Body of pancreas (tissue), 4 donors: ENCODE results near the gene ZDHHC3. TPM values are rescaled to one million over a fixed set of nuclear protein-coding genes. Genes with fewer than 3 reads are reported as not detected.
A peak's percentile ranks its signal among the peaks of the same experiment; 100 is the strongest.

Experiments
- ATAC-seq: fragments of 150-250 bp; one replicate; pipeline ENCODE4 v1.9.1; 2016
- DNase-seq, 4 donors: peaks; one replicate each; pipeline ENCODE4 v3.0.0-alpha.2; 2019
- H3K27ac ChIP-seq, 4 donors: fragments of 200-600 bp; sonication (generic); 1 replicate in 3 of 4; 2 replicates in 1 of 4; pipeline versions ENCODE4 v1.5.1 to v1.6.1; 2016 to 2019; ENCODE audit warnings: mild to moderate bottlenecking in 1 of 4, mixed read lengths in 1 of 4, moderate library complexity in 1 of 4
- H3K27me3 ChIP-seq, 2 donors: fragments of 200-600 bp; sonication (generic); one replicate each; pipeline ENCODE4 v1.6.0; 2016; ENCODE audit warnings: mild to moderate bottlenecking in 1 of 2
- H3K36me3 ChIP-seq, 2 donors: fragments of 200-600 bp; sonication (generic); replicated peaks in 1 of 2; 2 replicates each; pipeline ENCODE4 v1.5.1; 2016; ENCODE audit warnings: low read depth in 2 of 2; ENCODE audit not compliant: insufficient read depth in 1 of 2
- H3K4me1 ChIP-seq: fragments of 200-600 bp; sonication (generic); one replicate; pipeline ENCODE4 v1.6.0; 2016
- H3K4me3 ChIP-seq, 2 donors: fragments of 200-600 bp; sonication (generic); 1 replicate in 1 of 2; 2 replicates in 1 of 2; pipeline ENCODE4 v1.5.1; 2016 to 2019
- H3K9me3 ChIP-seq, 3 donors: fragments of 200-600 bp; sonication (generic); 1 replicate in 2 of 3; 2 replicates in 1 of 3; pipeline ENCODE4 v1.5.1; 2016
- CTCF ChIP-seq, 7 experiments: fragments of 450-650 bp in 4 of 7; fragments of 200-600 bp in 3 of 7; sonication (generic) in 3 of 7; IDR thresholded peaks; one replicate each; pipeline ENCODE4 v1.5.1; 2016 to 2019; ENCODE audit warnings: antibody characterized with exemption in 7 of 7
- POLR2A ChIP-seq, 3 donors: fragments of 450-650 bp; IDR thresholded peaks; one replicate each; pipeline ENCODE4 v1.6.1; 2016; ENCODE audit warnings: antibody characterized with exemption in 3 of 3, mild to moderate bottlenecking in 2 of 3
- WGBS, 2 donors: methylation state at CpG; one replicate each; pipeline ENCODE4 v1.1.5; 2017; 5-methylcytosine and 5-hydroxymethylcytosine counted together
- intact Hi-C: fragments of 100-400 bp; cut with DNase I; formaldehyde crosslinking; loops from one replicate; pipeline ENCODE4 v1.15.1; 2023
- total RNA-seq, 2 donors: library from RNA; depleted of rRNA; stranded (reverse); fragments of >200 nt; gene quantifications; one replicate each; pipeline ENCODE4 v1.1.0, GENCODE V29; 2016

ZDHHC3 gene
- total RNA-seq, 2 donors from 2014 or later: 32.2 to 32.3 TPM

GRCh38 chr3:44915702-44916438 lies 60.1 kb downstream of the ZDHHC3 start:
- 53 to 61% methylated on average over 8 of the region's 8 CpGs for WGBS, 2 donors
- TF ChIP-seq CTCF (IDR thresholded peaks at IDR 0.05) (no peak), POLR2A (IDR thresholded peaks at IDR 0.05) (no peak)
- ATAC-seq (no peak), DNase-seq (no peak)
- intact Hi-C loops: loop anchor here (5.0 kb wide), 1 partner anchor 384 kb away; no protein-coding TSS in a partner anchor
- Histone ChIP-seq H3K9me3 (no peaks in the 10 kb centered on the region), H3K27ac (no peak overlapping the region), H3K36me3 (no peaks in the 10 kb centered on the region), H3K27me3 (no peaks in the 10 kb centered on the region), H3K4me1 (no peaks in the 10 kb centered on the region), H3K4me3 (no peak overlapping the region)

GRCh38 chr3:44914936-44915335 lies 61.0 kb downstream of the ZDHHC3 start:
- Histone ChIP-seq H3K27me3 (no peaks in the 10 kb centered on the region), H3K36me3 (no peaks in the 10 kb centered on the region), H3K4me1 (no peaks in the 10 kb centered on the region), H3K4me3 (no peak overlapping the region), H3K9me3 (no peaks in the 10 kb centered on the region), H3K27ac (no peak overlapping the region)
- no peak for ATAC-seq
- DNase-seq: no peak
- 68% methylated on average over 4 of the region's 4 CpGs for WGBS, 2 donors
- intact Hi-C loops: loop anchor here (5.0 kb wide), 1 partner anchor 383 kb away; no protein-coding TSS in a partner anchor
- no peak for TF ChIP-seq POLR2A (IDR thresholded peaks at IDR 0.05)
- TF ChIP-seq CTCF (IDR thresholded peaks at IDR 0.05): peak in 1 of 7 experiments; percentile 6

- Histone ChIP-seq H3K36me3 (no peaks in the 10 kb centered on the region), H3K4me1 (no peaks in the 10 kb centered on the region), H3K27ac (no peak overlapping the region), H3K9me3 (no peaks in the 10 kb centered on the region), H3K4me3 (no peak overlapping the region), H3K27me3 (no peaks in the 10 kb centered on the region)
- 14 to 49% methylated on average over 2 to 4 of the region's 4 CpGs for WGBS, 2 donors
- ATAC-seq (peak; percentile 69), DNase-seq (peak; percentile 72 to 82 (median 75))
- TF ChIP-seq POLR2A (IDR thresholded peaks at IDR 0.05) (no peak), CTCF (IDR thresholded peaks at IDR 0.05) (peak; percentile 48 to 80 (median 71))
- intact Hi-C loops: no loop called here
Observed at GRCh38 chr3:44913868-44914468, 62.0 kb downstream of the ZDHHC3 start.

- H3K4me3 ChIP-seq: no peak overlapping the region
- DNase-seq (no peak), ATAC-seq (no peak)
- TF ChIP-seq POLR2A (IDR thresholded peaks at IDR 0.05) (no peak), CTCF (IDR thresholded peaks at IDR 0.05) (no peak)
- no peak overlapping the region for H3K27ac ChIP-seq
- intact Hi-C loops: no loop called here
- 69 to 70% methylated on average over 3 of the region's 3 CpGs for WGBS, 2 donors
- no peaks in the 10 kb centered on the region for H3K9me3 ChIP-seq
- H3K4me1 ChIP-seq: no peaks in the 10 kb centered on the region
- H3K36me3 ChIP-seq: no peaks in the 10 kb centered on the region
- H3K27me3 ChIP-seq: no peaks in the 10 kb centered on the region
Observed at GRCh38 chr3:44910693-44911092, 65.3 kb downstream of the ZDHHC3 start.
